Prostate gland (tissue), 2 donors: ENCODE data around the gene CD274. TPM values are rescaled to one million over a fixed set of nuclear protein-coding genes. Genes with fewer than 3 reads are reported as not detected.

Experiments
- DNase-seq: peaks from one replicate; pipeline ENCODE4 v3.0.0-alpha.2; 2019; ENCODE audit warnings: low spot score
- H3K27ac ChIP-seq, 2 donors: fragments of 200-600 bp; sonication (generic); 2 replicates each; pipeline ENCODE4 v1.5.1; 2017 to 2019
- H3K27me3 ChIP-seq: fragments of 200-600 bp; sonication (generic); replicated peaks from 2 replicates; pipeline ENCODE4 v1.5.1; 2019; ENCODE audit not compliant: insufficient read depth
- H3K36me3 ChIP-seq, 2 donors: fragments of 200-600 bp; sonication (generic); 1 replicate in 1 of 2; 2 replicates in 1 of 2; pipeline versions ENCODE4 v1.5.1 to v1.8.1; 2017 to 2019
- H3K4me1 ChIP-seq: fragments of 200-600 bp; sonication (generic); replicated peaks from 2 replicates; pipeline ENCODE4 v1.5.1; 2019
- H3K4me3 ChIP-seq, 2 donors: fragments of 200-600 bp; sonication (generic); 2 replicates each; pipeline ENCODE4 v1.5.1; 2017 to 2019
- H3K9me3 ChIP-seq: fragments of 200-600 bp; sonication (generic); 2 replicates; pipeline ENCODE4 v1.5.1; 2017
- POLR2A ChIP-seq: fragments of 450-650 bp; IDR thresholded peaks from one replicate; pipeline ENCODE4 v1.6.1; 2016; ENCODE audit warnings: antibody characterized with exemption, mild to moderate bottlenecking
- POLR2AphosphoS5 ChIP-seq: sonication (generic); formaldehyde crosslinking; IDR thresholded peaks from one replicate; pipeline ENCODE4 v1.6.1; 2017; ENCODE audit warnings: antibody characterized with exemption
- WGBS: methylation state at CpG from one replicate; pipeline ENCODE4 v1.1.5; 2018; 5-methylcytosine and 5-hydroxymethylcytosine counted together
- intact Hi-C: fragments of 100-400 bp; cut with DNase I; formaldehyde crosslinking; loops from one replicate; pipeline ENCODE4 v1.14.2; 2022
- total RNA-seq, 2 donors: library from RNA; depleted of rRNA; stranded (reverse); fragments of >200 nt; gene quantifications; one replicate each; pipeline ENCODE4 v1.1.0, GENCODE V29; 2016
- TF ChIP-seq, protein P1 (sequence below), 4 experiments: fragments of 200-600 bp in 2 of 4; fragments of 450-650 bp in 2 of 4; sonication (generic) in 2 of 4; IDR thresholded peaks; 1 replicate in 3 of 4; 2 replicates in 1 of 4; pipeline ENCODE4 v1.5.1; 2016 to 2019; ENCODE audit warnings: antibody characterized with exemption in 4 of 4, mild to moderate bottlenecking in 2 of 4, moderate library complexity in 2 of 4

Gene CD274
- total RNA-seq, 2 donors from 2014 or later: 0.82 to 1.9 TPM

GRCh38 chr9:5435912-5436311 lies 14.4 kb upstream of the CD274 start:
- no peaks in the 10 kb centered on the region for H3K36me3 ChIP-seq
- TF ChIP-seq, protein P1, sequence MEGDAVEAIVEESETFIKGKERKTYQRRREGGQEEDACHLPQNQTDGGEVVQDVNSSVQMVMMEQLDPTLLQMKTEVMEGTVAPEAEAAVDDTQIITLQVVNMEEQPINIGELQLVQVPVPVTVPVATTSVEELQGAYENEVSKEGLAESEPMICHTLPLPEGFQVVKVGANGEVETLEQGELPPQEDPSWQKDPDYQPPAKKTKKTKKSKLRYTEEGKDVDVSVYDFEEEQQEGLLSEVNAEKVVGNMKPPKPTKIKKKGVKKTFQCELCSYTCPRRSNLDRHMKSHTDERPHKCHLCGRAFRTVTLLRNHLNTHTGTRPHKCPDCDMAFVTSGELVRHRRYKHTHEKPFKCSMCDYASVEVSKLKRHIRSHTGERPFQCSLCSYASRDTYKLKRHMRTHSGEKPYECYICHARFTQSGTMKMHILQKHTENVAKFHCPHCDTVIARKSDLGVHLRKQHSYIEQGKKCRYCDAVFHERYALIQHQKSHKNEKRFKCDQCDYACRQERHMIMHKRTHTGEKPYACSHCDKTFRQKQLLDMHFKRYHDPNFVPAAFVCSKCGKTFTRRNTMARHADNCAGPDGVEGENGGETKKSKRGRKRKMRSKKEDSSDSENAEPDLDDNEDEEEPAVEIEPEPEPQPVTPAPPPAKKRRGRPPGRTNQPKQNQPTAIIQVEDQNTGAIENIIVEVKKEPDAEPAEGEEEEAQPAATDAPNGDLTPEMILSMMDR (IDR thresholded peaks at IDR 0.05): no peak
- TF ChIP-seq POLR2AphosphoS5: no peak
- TF ChIP-seq POLR2A: no peak
- intact Hi-C loops: loop anchor here (5.0 to 10.0 kb wide), 2 partner anchors 151 to 451 kb away; partner anchors contain the start of gene JAK2
- DNase-seq: no peak
- H3K9me3 ChIP-seq: no peaks in the 10 kb centered on the region
- no peaks in the 10 kb centered on the region for H3K27me3 ChIP-seq
- WGBS: 85% methylated on average over 3 of the region's 3 CpGs
- H3K4me3 ChIP-seq: no peak overlapping the region
- H3K4me1 ChIP-seq: peaks cover 2% of the 10 kb centered on the region
- no peak overlapping the region for H3K27ac ChIP-seq

DNA sequence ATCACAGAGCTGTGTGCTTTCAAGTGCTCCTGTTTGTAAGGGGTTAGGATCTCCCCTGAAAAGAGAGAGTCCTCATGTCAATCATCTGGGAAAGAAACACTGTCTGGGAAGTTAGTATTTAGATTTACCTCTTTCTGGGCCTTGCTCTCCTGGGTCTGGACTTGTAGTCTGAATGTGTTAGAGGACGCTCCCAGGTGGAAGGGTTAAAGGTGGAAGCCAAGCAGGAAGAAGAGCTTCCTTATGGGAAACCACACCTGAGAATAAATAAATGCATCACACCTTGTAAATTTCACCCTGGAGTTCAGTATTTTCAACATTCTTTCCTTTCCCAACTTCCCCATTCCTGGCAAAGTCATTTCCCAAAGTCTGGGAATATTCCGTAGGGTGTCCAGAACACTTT lies 13.9 kb upstream of the CD274 start:
- Histone ChIP-seq H3K4me3 (no peak overlapping the region), H3K36me3 (no peaks in the 10 kb centered on the region), H3K27ac (no peak overlapping the region), H3K4me1 (peaks cover 2% of the 10 kb centered on the region), H3K27me3 (no peaks in the 10 kb centered on the region), H3K9me3 (no peaks in the 10 kb centered on the region)
- WGBS: 87% methylated on average over 2 of the region's 2 CpGs
- intact Hi-C loops: loop anchor here (5.0 to 10.0 kb wide), 2 partner anchors 151 to 452 kb away; partner anchors contain the start of gene JAK2
- TF ChIP-seq, protein P1 (IDR thresholded peaks at IDR 0.05): no peak
- TF ChIP-seq POLR2AphosphoS5 (no peak), POLR2A (no peak)
- no peak for DNase-seq

- intact Hi-C loops: loop anchor here (5.0 to 10.0 kb wide), 2 partner anchors 150 to 453 kb away; partner anchors contain the start of gene JAK2
- Histone ChIP-seq H3K27me3 (no peaks in the 10 kb centered on the region), H3K9me3 (no peaks in the 10 kb centered on the region), H3K4me3 (peak within 1 kb of the TSS; percentile 61 to 71), H3K36me3 (no peaks in the 10 kb centered on the region), H3K27ac (peak within 1 kb of the TSS; percentile 87 to 88), H3K4me1 (peaks cover 2% of the 10 kb centered on the region)
- TF ChIP-seq POLR2A: peak; percentile 84
- TF ChIP-seq POLR2AphosphoS5: peak; percentile 93
- TF ChIP-seq, protein P1 (IDR thresholded peaks at IDR 0.05): peak in 1 of 4 experiments; percentile 34
- DNase-seq: peak; percentile 93
- under 1% methylated on average over 54 of the region's 55 CpGs for WGBS
These were observed 12.8 kb upstream of the CD274 start, which contains the start of gene PLGRKT for GRCh38 chr9:5437254-5438216. Gene PLGRKT (minus strand): TSS chr9:5437925. CDS start chr9:5431977, 5,948 bp downstream.

- peaks cover 2% of the 10 kb centered on the region for H3K4me1 ChIP-seq
- 74% methylated on average over 21 of the region's 21 CpGs for WGBS
- H3K27me3 ChIP-seq: no peaks in the 10 kb centered on the region
- H3K9me3 ChIP-seq: no peaks in the 10 kb centered on the region
- intact Hi-C loops: loop anchor here (5.0 to 10.0 kb wide), 2 partner anchors 149 to 454 kb away; partner anchors contain the start of gene JAK2
- H3K4me3 ChIP-seq: peak overlapping the region; percentile 61 to 71
- H3K27ac ChIP-seq: peak overlapping the region; percentile 87 to 88
- DNase-seq: no peak
- TF ChIP-seq, protein P1 (IDR thresholded peaks at IDR 0.05): no peak
- TF ChIP-seq POLR2AphosphoS5 (no peak), POLR2A (no peak)
- H3K36me3 ChIP-seq: no peaks in the 10 kb centered on the region
These were observed 11.8 kb upstream of the CD274 start for GRCh38 chr9:5438301-5439162.
